Gastroesophageal sphincter (tissue), 3 donors: ENCODE measurements around the gene FAM234A.

ENCODE experiments used
- CTCF ChIP-seq, 4 experiments: fragments of 200-600 bp in 2 of 4; fragments of 450-650 bp in 2 of 4; sonication (generic) in 1 of 4; IDR thresholded peaks; one replicate each; pipeline ENCODE4 v1.5.1; 2017 to 2019; ENCODE audit warnings: antibody characterized with exemption in 4 of 4, mild to moderate bottlenecking in 2 of 4, moderate library complexity in 2 of 4
- POLR2AphosphoS5 ChIP-seq: sonication (generic); formaldehyde crosslinking; IDR thresholded peaks from one replicate; pipeline ENCODE4 v1.6.1; 2017; ENCODE audit warnings: antibody characterized with exemption

DNA sequence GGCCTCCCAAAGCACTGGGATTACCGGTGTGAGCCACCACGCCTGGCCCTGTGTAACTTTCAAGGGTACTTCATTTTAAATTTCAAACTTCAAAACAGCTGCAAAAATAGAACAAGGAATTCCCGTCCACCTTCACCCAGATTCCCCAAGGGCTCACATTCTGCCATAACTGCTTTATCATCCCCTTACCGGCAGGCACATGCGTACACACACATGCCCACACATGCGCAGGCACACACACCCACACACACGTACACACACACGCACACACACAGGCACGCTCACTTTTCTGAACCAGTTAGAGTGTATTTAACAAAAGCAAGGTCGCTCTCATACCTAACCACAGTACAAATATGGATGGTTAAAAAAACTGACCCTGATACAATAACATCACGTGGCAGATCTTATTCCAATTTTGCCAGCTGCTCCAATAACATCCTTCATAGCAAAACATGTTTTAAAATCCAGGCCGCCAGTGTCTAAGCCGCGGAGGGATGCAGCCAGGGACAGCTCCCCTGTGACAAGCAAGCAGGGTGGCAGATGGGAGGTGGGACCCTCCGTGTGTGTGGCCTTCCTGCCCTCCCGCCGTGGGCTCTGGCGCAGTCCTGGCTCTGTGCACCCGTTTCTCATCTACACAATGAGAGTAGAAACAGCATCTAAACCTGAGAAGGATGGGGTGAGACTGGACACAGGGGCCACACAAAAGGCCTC lies 71.5 kb downstream of the FAM234A start:
- TF ChIP-seq CTCF (IDR thresholded peaks at IDR 0.05) = no peak
- TF ChIP-seq POLR2AphosphoS5 = no peak
